Hindlimb muscle (tissue), 1 donor: ENCODE results near the gene MSRB3. TPM values are rescaled to one million over a fixed set of nuclear protein-coding genes. Genes with fewer than 3 reads are reported as not detected.
"Not testable (repeated sequence)": the region's sequence is repeated elsewhere in the genome, so short reads cannot be mapped to it uniquely, and the experiment has no call there.

Experiments used
- DNase-seq: peaks from one replicate; pipeline ENCODE4 v3.0.0-alpha.2; 2013
- polyA plus RNA-seq: library from polyadenylated mRNA; unstranded; fragments of 120-200 nt; gene quantifications from one replicate; pipeline ENCODE4 v1.2.1, GENCODE V29; 2013; ENCODE audit not compliant: insufficient read length

The MSRB3 gene
- polyA plus RNA-seq: 41.3 TPM

GRCh38 chr12:65278576-65279368, at the start of gene MSRB3:
Gene MSRB3, plus strand, starts transcription at chr12:65278683. Its CDS starts 29,897 bp downstream, at chr12:65308580.
- DNase-seq: peak; percentile 77

- no peak for DNase-seq
Observed at GRCh38 chr12:65229441-65229840, 49.0 kb upstream of the MSRB3 start.

GRCh38 chr12:65232476-65233077, 45.9 kb upstream of the MSRB3 start:
- no peak for DNase-seq

- no peak for DNase-seq
Observed at GRCh38 chr12:65237153-65237552, 41.3 kb upstream of the MSRB3 start.

GRCh38 chr12:65238609-65239008, 39.9 kb upstream of the MSRB3 start:
- DNase-seq: no peak

GRCh38 chr12:65248656-65249633, 29.5 kb upstream of the MSRB3 start:
- DNase-seq: no peak

GRCh38 chr12:65252515-65252914, 26.0 kb upstream of the MSRB3 start:
- no peak for DNase-seq

GRCh38 chr12:65257986-65258385, 20.5 kb upstream of the MSRB3 start:
- no peak for DNase-seq

GRCh38 chr12:65259501-65259900, 19.0 kb upstream of the MSRB3 start:
- no peak for DNase-seq

GRCh38 chr12:65263777-65264176, 14.7 kb upstream of the MSRB3 start:
- DNase-seq: no peak

GRCh38 chr12:65266408-65266807, 12.1 kb upstream of the MSRB3 start:
- no peak for DNase-seq

- DNase-seq: no peak
Observed at GRCh38 chr12:65269603-65270002, 8.9 kb upstream of the MSRB3 start.

GRCh38 chr12:65274602-65275272, 3.7 kb upstream of the MSRB3 start:
- no peak for DNase-seq

- no peak for DNase-seq
Observed at GRCh38 chr12:65275627-65276026, 2.9 kb upstream of the MSRB3 start.

GRCh38 chr12:65276916-65277530, 1.5 kb upstream of the MSRB3 start:
- DNase-seq: no peak

- DNase-seq: no peak
Observed at GRCh38 chr12:65277994-65278575, 398 bp upstream of the MSRB3 start.

- DNase-seq: no peak
Observed at GRCh38 chr12:65279369-65280112, 1.1 kb downstream of the MSRB3 start.

- DNase-seq: no peak
Observed at GRCh38 chr12:65280306-65280705, 1.8 kb downstream of the MSRB3 start.

GRCh38 chr12:65282840-65283239, 4.4 kb downstream of the MSRB3 start:
- DNase-seq: no peak

GRCh38 chr12:65285532-65285931, 7.0 kb downstream of the MSRB3 start:
- DNase-seq: not testable (repeated sequence)

GRCh38 chr12:65287426-65287825, 8.9 kb downstream of the MSRB3 start:
- DNase-seq: no peak
